Cardiac muscle cell (in vitro differentiated cells and primary cell): ENCODE measurements around the gene ETAA1. TPM values are rescaled to one million over a fixed set of nuclear protein-coding genes. Genes with fewer than 3 reads are reported as not detected.
A peak's percentile ranks its signal among the peaks of the same experiment; 100 is the strongest.

Source experiments
- DNase-seq, 2 donors: peaks; one replicate each; pipeline versions ENCODE4 v3.0.0 to v3.0.0-alpha.2; 2010 to 2017; ENCODE audit warnings: low read depth in 1 of 2, low spot score in 1 of 2
- H3K27ac ChIP-seq: fragments of 200-600 bp; sonication (generic); 2 replicates; pipeline ENCODE4 v1.5.1; 2016
- H3K27me3 ChIP-seq: fragments of 200-600 bp; sonication (generic); 2 replicates; pipeline ENCODE4 v1.6.0; 2016; ENCODE audit warnings: control low read depth
- H3K36me3 ChIP-seq: fragments of 200-600 bp; sonication (generic); 2 replicates; pipeline ENCODE4 v1.5.1; 2016; ENCODE audit warnings: control low read depth
- H3K4me1 ChIP-seq: fragments of 200-600 bp; sonication (generic); 2 replicates; pipeline ENCODE4 v1.8.1; 2017; ENCODE audit warnings: low read depth, mild to moderate bottlenecking, mixed run types
- H3K4me3 ChIP-seq: fragments of 200-600 bp; sonication (generic); 2 replicates; pipeline ENCODE4 v1.5.1; 2016; ENCODE audit warnings: mild to moderate bottlenecking
- H3K9me3 ChIP-seq: fragments of 200-600 bp; sonication (generic); 2 replicates; pipeline ENCODE4 v1.5.1; 2017; ENCODE audit warnings: low read depth, mild to moderate bottlenecking, control low read depth
- polyA plus RNA-seq: library from polyadenylated mRNA; unstranded; fragments of >200 nt; fragmentation: Nextera tagmentation; extraction: Ambion mirVana; gene quantifications from 2 replicates; pipeline ENCODE4 v1.2.1, GENCODE V29; 2016
- total RNA-seq: library from RNA; depleted of rRNA; stranded (reverse); fragments of >200 nt; gene quantifications from 2 replicates; pipeline ENCODE4 v1.2.3, GENCODE V29; 2016
- TF ChIP-seq, protein P1 (sequence below): IDR thresholded peaks from 2 replicates; pipeline ENCODE4 v1.5.1; 2012; ENCODE audit warnings: low read depth, mild to moderate bottlenecking, low read length

The ETAA1 gene
- total and polyA plus RNA-seq, 2 experiments from 2014 or later = 8.9 to 26.5 TPM

- Histone ChIP-seq H3K27me3 (no peaks in the 10 kb centered on the region), H3K9me3 (no peaks in the 10 kb centered on the region), H3K36me3 (no peaks in the 10 kb centered on the region), H3K4me1 (no peaks in the 10 kb centered on the region), H3K4me3 (no peak overlapping the region), H3K27ac (no peak overlapping the region)
- no peak for DNase-seq
- TF ChIP-seq, protein P1, sequence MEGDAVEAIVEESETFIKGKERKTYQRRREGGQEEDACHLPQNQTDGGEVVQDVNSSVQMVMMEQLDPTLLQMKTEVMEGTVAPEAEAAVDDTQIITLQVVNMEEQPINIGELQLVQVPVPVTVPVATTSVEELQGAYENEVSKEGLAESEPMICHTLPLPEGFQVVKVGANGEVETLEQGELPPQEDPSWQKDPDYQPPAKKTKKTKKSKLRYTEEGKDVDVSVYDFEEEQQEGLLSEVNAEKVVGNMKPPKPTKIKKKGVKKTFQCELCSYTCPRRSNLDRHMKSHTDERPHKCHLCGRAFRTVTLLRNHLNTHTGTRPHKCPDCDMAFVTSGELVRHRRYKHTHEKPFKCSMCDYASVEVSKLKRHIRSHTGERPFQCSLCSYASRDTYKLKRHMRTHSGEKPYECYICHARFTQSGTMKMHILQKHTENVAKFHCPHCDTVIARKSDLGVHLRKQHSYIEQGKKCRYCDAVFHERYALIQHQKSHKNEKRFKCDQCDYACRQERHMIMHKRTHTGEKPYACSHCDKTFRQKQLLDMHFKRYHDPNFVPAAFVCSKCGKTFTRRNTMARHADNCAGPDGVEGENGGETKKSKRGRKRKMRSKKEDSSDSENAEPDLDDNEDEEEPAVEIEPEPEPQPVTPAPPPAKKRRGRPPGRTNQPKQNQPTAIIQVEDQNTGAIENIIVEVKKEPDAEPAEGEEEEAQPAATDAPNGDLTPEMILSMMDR = no peak
Measured at GRCh38 chr2:67437114-67437513, 40.0 kb downstream of the ETAA1 start.

- DNase-seq = no peak
- Histone ChIP-seq H3K4me1 (no peaks in the 10 kb centered on the region), H3K27ac (no peak overlapping the region), H3K36me3 (no peaks in the 10 kb centered on the region), H3K9me3 (no peaks in the 10 kb centered on the region), H3K4me3 (no peak overlapping the region), H3K27me3 (no peaks in the 10 kb centered on the region)
- TF ChIP-seq, protein P1 = no peak
Measured at GRCh38 chr2:67438337-67438736, 41.2 kb downstream of the ETAA1 start.

GRCh38 chr2:67445652-67446268 lies 48.6 kb downstream of the ETAA1 start:
- no peak for DNase-seq
- Histone ChIP-seq H3K4me1 (peaks cover 16% of the 10 kb centered on the region), H3K27ac (no peak overlapping the region)

GRCh38 chr2:67446491-67446911 lies 49.4 kb downstream of the ETAA1 start:
- H3K36me3 ChIP-seq = no peaks in the 10 kb centered on the region
- no peak overlapping the region for H3K4me3 ChIP-seq
- no peak overlapping the region for H3K27ac ChIP-seq
- H3K27me3 ChIP-seq = no peaks in the 10 kb centered on the region
- DNase-seq = peak in 1 of 2 donors; percentile 21
- peaks cover 16% of the 10 kb centered on the region for H3K4me1 ChIP-seq
- TF ChIP-seq, protein P1 = no peak
- H3K9me3 ChIP-seq = no peaks in the 10 kb centered on the region

More at GRCh38 chr2:67445652-67446268, 48.6 kb downstream of the ETAA1 start:
- TF ChIP-seq, protein P1 = no peak
- H3K9me3 ChIP-seq = no peaks in the 10 kb centered on the region
- no peak overlapping the region for H3K4me3 ChIP-seq
- no peaks in the 10 kb centered on the region for H3K36me3 ChIP-seq
- no peaks in the 10 kb centered on the region for H3K27me3 ChIP-seq

DNA sequence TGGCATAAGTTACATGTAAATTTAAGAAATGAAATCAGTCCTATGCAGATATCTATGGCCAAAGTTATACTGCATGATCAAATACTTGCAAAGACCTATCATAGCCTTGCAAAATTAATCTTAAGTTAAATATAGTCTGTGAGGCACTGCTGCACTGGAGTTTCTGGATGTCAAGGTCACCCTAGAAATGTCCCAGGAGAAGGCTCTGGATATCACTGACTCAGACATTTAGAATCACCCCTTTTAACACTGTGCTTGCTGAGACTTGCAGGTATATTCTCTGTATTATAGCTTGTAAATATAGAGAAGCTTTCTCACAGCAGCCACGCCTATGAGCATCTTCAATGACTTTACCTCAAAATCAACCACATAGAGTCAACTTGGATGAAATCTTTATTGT lies 51.5 kb downstream of the ETAA1 start:
- peak in 1 of 2 donors; percentile 20 for DNase-seq
- H3K9me3 ChIP-seq = no peaks in the 10 kb centered on the region
- TF ChIP-seq, protein P1 = no peak
- H3K27ac ChIP-seq = no peak overlapping the region
- H3K4me3 ChIP-seq = no peak overlapping the region
- no peaks in the 10 kb centered on the region for H3K27me3 ChIP-seq
- no peaks in the 10 kb centered on the region for H3K36me3 ChIP-seq
- H3K4me1 ChIP-seq = peaks cover 16% of the 10 kb centered on the region
